Measurements from ENCODE around the gene GUCA2A. TPM values are rescaled to one million over a fixed set of nuclear protein-coding genes. Genes with fewer than 3 reads are reported as not detected.

GUCA2A gene
- polyA plus RNA-seq, 1 of the 3 experiments (the other 2 are of a cell fraction) = not detected

DNA sequence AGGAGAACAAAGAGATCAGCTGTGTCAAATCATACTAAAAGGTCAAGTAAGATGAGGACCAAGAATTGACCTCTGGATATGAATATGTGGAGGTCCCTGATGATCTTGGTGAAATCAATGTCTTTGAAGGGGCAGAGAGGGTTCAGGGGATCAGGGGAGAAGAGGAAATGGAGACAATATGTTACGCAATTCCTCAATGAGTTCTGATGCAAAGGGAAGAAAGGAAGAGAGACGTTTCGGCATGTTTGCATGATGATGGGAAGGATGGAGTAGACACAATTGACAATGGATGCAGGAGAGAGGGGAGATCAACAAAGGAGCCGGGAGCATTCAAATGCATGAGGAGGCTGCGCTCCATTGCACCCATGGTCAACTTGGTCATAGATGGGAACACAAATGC, 47.3 kb downstream of the GUCA2A start (continued):
- TF ChIP-seq, protein P1, sequence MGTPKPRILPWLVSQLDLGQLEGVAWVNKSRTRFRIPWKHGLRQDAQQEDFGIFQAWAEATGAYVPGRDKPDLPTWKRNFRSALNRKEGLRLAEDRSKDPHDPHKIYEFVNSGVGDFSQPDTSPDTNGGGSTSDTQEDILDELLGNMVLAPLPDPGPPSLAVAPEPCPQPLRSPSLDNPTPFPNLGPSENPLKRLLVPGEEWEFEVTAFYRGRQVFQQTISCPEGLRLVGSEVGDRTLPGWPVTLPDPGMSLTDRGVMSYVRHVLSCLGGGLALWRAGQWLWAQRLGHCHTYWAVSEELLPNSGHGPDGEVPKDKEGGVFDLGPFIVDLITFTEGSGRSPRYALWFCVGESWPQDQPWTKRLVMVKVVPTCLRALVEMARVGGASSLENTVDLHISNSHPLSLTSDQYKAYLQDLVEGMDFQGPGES (IDR thresholded peaks at IDR 0.05; ENCODE audit: low read depth, low read length) = no peak
- no peak for TF ChIP-seq NFIC (IDR thresholded peaks at IDR 0.05; ENCODE audit: borderline replicate concordance)
- TF ChIP-seq RAD21 (IDR thresholded peaks at IDR 0.05; ENCODE audit: low read length) = no peak
- TF ChIP-seq MXI1 (IDR thresholded peaks at IDR 0.05; ENCODE audit: low read depth, low read length) = no peak
- TF ChIP-seq, protein P2, sequence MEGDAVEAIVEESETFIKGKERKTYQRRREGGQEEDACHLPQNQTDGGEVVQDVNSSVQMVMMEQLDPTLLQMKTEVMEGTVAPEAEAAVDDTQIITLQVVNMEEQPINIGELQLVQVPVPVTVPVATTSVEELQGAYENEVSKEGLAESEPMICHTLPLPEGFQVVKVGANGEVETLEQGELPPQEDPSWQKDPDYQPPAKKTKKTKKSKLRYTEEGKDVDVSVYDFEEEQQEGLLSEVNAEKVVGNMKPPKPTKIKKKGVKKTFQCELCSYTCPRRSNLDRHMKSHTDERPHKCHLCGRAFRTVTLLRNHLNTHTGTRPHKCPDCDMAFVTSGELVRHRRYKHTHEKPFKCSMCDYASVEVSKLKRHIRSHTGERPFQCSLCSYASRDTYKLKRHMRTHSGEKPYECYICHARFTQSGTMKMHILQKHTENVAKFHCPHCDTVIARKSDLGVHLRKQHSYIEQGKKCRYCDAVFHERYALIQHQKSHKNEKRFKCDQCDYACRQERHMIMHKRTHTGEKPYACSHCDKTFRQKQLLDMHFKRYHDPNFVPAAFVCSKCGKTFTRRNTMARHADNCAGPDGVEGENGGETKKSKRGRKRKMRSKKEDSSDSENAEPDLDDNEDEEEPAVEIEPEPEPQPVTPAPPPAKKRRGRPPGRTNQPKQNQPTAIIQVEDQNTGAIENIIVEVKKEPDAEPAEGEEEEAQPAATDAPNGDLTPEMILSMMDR (IDR thresholded peaks at IDR 0.05) = no peak
- no peak for TF ChIP-seq SIN3A (IDR thresholded peaks at IDR 0.05; ENCODE audit: borderline replicate concordance, low read depth, low read length)
- TF ChIP-seq TCF12 (IDR thresholded peaks at IDR 0.05) = no peak
- TF ChIP-seq RFX5 (IDR thresholded peaks at IDR 0.05; ENCODE audit: low read length) = no peak

DNA sequence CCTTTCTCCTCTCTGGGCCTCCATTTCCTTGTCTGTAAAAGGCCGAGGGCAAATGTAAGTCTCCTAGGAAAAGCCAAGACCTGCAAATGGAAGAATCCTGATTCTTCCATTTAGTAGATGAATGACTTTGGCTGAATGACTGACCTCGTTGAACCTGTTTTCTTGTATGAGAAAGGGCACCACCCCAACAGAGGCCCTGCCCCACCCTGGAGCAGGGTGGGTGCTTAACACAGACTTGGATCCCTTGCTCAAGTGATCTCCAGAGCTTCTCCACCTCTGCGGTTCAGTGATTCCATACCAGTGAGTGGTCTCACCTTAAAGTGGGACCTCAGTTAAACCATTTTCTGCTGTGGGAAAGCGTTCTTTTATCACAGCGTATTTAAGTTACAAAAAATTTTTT, 50.3 kb downstream of the GUCA2A start:
- no peak overlapping the region for H3K9ac ChIP-seq
- ChIA-PET CTCF (interaction anchor here (0.6 kb wide), 1 partner anchor 302 kb away, joined by 4 read pairs; no protein-coding TSS in a partner anchor), POLR2A (no interaction called here)
- no peaks in the 10 kb centered on the region for H3K9me3 ChIP-seq
- no peaks in the 10 kb centered on the region for H3K4me1 ChIP-seq (ENCODE audit: control insufficient read depth in 1 of 2, insufficient read depth in 2 of 2, low read depth in 1 of 2, low read length in 1 of 2)
- no peak overlapping the region for H3K27ac ChIP-seq (ENCODE audit: low read depth in 2 of 2, low read length in 1 of 2)
- TF ChIP-seq, protein P3, sequence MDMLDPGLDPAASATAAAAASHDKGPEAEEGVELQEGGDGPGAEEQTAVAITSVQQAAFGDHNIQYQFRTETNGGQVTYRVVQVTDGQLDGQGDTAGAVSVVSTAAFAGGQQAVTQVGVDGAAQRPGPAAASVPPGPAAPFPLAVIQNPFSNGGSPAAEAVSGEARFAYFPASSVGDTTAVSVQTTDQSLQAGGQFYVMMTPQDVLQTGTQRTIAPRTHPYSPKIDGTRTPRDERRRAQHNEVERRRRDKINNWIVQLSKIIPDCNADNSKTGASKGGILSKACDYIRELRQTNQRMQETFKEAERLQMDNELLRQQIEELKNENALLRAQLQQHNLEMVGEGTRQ (IDR thresholded peaks at IDR 0.05; ENCODE audit: borderline replicate concordance, low read depth, low read length) = no peak
- TF ChIP-seq EZH2phosphoT487 (IDR thresholded peaks at IDR 0.05; ENCODE audit: borderline replicate concordance, low read depth) (no peak), YY1 (IDR thresholded peaks at IDR 0.05; ENCODE audit: low read depth) (no peak)
- H3K79me2 ChIP-seq (ENCODE audit: insufficient read depth) = no peaks in the 10 kb centered on the region
- no peak overlapping the region for H3K4me3 ChIP-seq (ENCODE audit: low read depth in 2 of 2, low read length in 1 of 2)
- no peaks in the 10 kb centered on the region for H4K20me1 ChIP-seq (ENCODE audit: insufficient read depth)
- WGBS (ENCODE audit: low lambda C conversion rate) = 68% methylated on average over 5 of the region's 5 CpGs
- DNase-seq = no peak
- no peaks in the 10 kb centered on the region for H3K9me2 ChIP-seq
- H3K36me3 ChIP-seq (replicated peaks in 1 of 2; ENCODE audit: control insufficient read depth in 1 of 2, insufficient read depth in 2 of 2, low read length in 1 of 2) = no peaks in the 10 kb centered on the region
- no peak overlapping the region for H2AFZ ChIP-seq (ENCODE audit: low read depth)
- H3F3A ChIP-seq (replicated peaks; ENCODE audit: insufficient read depth) = no peaks in the 10 kb centered on the region
- no peak overlapping the region for H3K4me2 ChIP-seq
- peaks cover 6% of the 10 kb centered on the region; the same call in 1 of the 2 replicates for H3K27me3 ChIP-seq (ENCODE audit: insufficient read depth)

Other genes with a start within 250 kb of the GUCA2A start
- 6.2 and 6.4 TPM in 2 replicates for gene HIVEP3, start 245.8 kb downstream of the GUCA2A start, polyA plus RNA-seq (2012; rRNA removed)
- gene GUCA2B, start 11.3 kb downstream of the GUCA2A start, polyA plus RNA-seq (2012; rRNA removed) = not detected in 2 replicates
- 16.0 and 24.2 TPM in 2 replicates for gene FOXJ3, start 170.5 kb upstream of the GUCA2A start, polyA plus RNA-seq (2012; rRNA removed)
- 0.08 and 0.13 TPM in 2 replicates for gene RIMKLA, start 216.0 kb upstream of the GUCA2A start, polyA plus RNA-seq (2012; rRNA removed)